ENCODE results near the gene SERPINB3. TPM values are rescaled to one million over a fixed set of nuclear protein-coding genes. Genes with fewer than 3 reads are reported as not detected.

Gene SERPINB3
- polyA plus RNA-seq, 1 donor (not counting 4 experiments of a cell fraction or from before 2014, with no cell fraction given): 12.7 TPM

DNA sequence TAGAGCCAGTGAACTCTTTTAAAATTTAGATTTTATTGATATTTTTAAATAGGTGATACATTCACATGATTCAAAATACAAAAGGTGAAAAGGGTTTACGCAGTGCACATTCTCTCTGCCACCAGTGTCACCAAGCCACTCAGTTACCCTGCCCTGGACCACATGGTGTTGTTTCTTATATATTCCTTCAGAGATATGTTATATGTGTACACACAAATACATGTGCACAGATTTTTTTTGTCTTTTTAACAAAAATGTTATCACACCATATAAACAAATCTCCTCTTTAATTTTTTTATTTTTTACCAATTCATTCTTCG, 43.8 kb downstream of the SERPINB3 start:
- no peak overlapping the region for H2AFZ ChIP-seq (ENCODE audit: control insufficient read depth, low read length)
- no peaks in the 10 kb centered on the region for H3K36me3 ChIP-seq (ENCODE audit: control insufficient read depth in 2 of 2, extremely low read depth in 1 of 2, insufficient read depth in 2 of 2, low read length in 2 of 2)
- H3K4me2 ChIP-seq (ENCODE audit: control insufficient read depth, extremely low read depth, insufficient read depth, low read depth, low read length): no peak overlapping the region
- H3K9me3 ChIP-seq (ENCODE audit: control insufficient read depth, low read depth, low read length): no peaks in the 10 kb centered on the region
- H3K27ac ChIP-seq (ENCODE audit: control insufficient read depth, insufficient read depth, low read length): no peak overlapping the region
- DNase-seq (ENCODE audit: low read depth, low spot score) (no peak), FAIRE-seq (no peak)
- no peaks in the 10 kb centered on the region for H3K9me1 ChIP-seq (ENCODE audit: control insufficient read depth, extremely low read depth, insufficient read depth, low read length)
- H4K20me1 ChIP-seq (ENCODE audit: control insufficient read depth, extremely low read depth, insufficient read depth, low read length): no peaks in the 10 kb centered on the region
- no peak overlapping the region for H3K9ac ChIP-seq (ENCODE audit: control insufficient read depth, extremely low read depth, insufficient read depth, low read length)
- TF ChIP-seq, protein P1, sequence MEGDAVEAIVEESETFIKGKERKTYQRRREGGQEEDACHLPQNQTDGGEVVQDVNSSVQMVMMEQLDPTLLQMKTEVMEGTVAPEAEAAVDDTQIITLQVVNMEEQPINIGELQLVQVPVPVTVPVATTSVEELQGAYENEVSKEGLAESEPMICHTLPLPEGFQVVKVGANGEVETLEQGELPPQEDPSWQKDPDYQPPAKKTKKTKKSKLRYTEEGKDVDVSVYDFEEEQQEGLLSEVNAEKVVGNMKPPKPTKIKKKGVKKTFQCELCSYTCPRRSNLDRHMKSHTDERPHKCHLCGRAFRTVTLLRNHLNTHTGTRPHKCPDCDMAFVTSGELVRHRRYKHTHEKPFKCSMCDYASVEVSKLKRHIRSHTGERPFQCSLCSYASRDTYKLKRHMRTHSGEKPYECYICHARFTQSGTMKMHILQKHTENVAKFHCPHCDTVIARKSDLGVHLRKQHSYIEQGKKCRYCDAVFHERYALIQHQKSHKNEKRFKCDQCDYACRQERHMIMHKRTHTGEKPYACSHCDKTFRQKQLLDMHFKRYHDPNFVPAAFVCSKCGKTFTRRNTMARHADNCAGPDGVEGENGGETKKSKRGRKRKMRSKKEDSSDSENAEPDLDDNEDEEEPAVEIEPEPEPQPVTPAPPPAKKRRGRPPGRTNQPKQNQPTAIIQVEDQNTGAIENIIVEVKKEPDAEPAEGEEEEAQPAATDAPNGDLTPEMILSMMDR (optimal IDR thresholded peaks at IDR 0.05 in 1 of 3, IDR thresholded peaks at IDR 0.05 in 1 of 3, conservative IDR thresholded peaks at IDR 0.05 in 1 of 3; ENCODE audit: extremely low read depth in 1 of 3, insufficient read depth in 2 of 3, low read length in 3 of 3): no peak
- no peak for TF ChIP-seq EZH2 (IDR thresholded peaks at IDR 0.05; ENCODE audit: low read length)
- no peak overlapping the region for H3K4me3 ChIP-seq (ENCODE audit: control insufficient read depth in 2 of 3, extremely low read depth in 1 of 3, insufficient read depth in 2 of 3, low read depth in 1 of 3, low read length in 3 of 3)
- no peaks in the 10 kb centered on the region for H3K27me3 ChIP-seq (ENCODE audit: control insufficient read depth, extremely low read depth, insufficient read depth, low read length)
- H3K4me1 ChIP-seq (ENCODE audit: control insufficient read depth, extremely low read depth, insufficient read depth, low read length): no peaks in the 10 kb centered on the region
- dilution Hi-C loops (cut with MboI; ENCODE audit: extremely low pct_ligation_motif_present, low sequenced_read_pairs): no loop called here
- H3K79me2 ChIP-seq (ENCODE audit: control insufficient read depth, insufficient read depth, low read length): no peaks in the 10 kb centered on the region

DNA sequence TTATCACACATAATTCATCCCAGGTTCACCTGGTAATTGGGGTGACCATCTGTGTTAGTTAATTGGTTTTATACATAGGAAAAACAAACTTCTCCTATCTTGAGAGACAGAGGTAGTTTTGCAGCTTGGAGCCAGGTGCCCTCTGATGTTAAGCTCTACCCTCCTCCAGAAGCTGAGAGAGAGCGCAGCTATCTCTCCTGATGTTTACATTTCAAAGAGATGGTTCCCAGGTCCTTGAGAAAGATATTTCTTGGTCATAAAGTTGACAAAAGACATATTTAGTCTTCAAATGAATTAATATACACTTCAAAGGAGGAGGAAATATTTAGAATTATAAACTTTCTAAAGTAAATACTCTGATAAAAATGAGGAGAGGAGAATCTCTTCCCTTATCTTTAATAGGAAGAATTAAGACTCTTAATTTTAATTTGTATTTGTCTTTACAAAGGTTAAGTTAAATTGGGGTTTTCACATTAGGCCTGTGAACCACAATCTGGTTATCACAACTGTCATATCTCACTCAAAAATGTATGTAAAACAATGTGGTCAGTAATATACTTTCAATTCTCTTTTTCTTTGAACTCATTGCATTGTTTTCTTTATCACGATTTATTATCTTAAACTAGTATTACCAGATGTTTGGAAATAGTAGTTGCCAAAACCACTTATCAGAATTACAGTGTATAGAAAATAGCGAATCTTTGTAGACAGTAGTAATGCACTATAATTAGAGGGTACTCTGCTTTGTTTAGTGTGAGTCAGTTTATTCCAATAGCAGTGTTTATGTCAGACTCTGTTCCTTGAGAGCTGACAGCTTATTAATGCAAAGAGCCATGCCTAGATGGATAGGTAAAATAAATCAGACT, 44.4 kb downstream of the SERPINB3 start:
- H3K4me2 ChIP-seq (ENCODE audit: control insufficient read depth, extremely low read depth, insufficient read depth, low read depth, low read length): no peak overlapping the region
- no peak overlapping the region for H3K9ac ChIP-seq (ENCODE audit: control insufficient read depth, extremely low read depth, insufficient read depth, low read length)
- H3K4me3 ChIP-seq (ENCODE audit: control insufficient read depth in 2 of 3, extremely low read depth in 1 of 3, insufficient read depth in 2 of 3, low read depth in 1 of 3, low read length in 3 of 3): no peak overlapping the region
- H3K79me2 ChIP-seq (ENCODE audit: control insufficient read depth, insufficient read depth, low read length): no peaks in the 10 kb centered on the region
- no peaks in the 10 kb centered on the region for H3K4me1 ChIP-seq (ENCODE audit: control insufficient read depth, extremely low read depth, insufficient read depth, low read length)
- H2AFZ ChIP-seq (ENCODE audit: control insufficient read depth, low read length): no peak overlapping the region
- H3K36me3 ChIP-seq (ENCODE audit: control insufficient read depth in 2 of 2, extremely low read depth in 1 of 2, insufficient read depth in 2 of 2, low read length in 2 of 2): no peaks in the 10 kb centered on the region
- no peak overlapping the region for H3K27ac ChIP-seq (ENCODE audit: control insufficient read depth, insufficient read depth, low read length)
- DNase-seq (ENCODE audit: low read depth, low spot score): no peak
- no peak for FAIRE-seq
- no peak for TF ChIP-seq EZH2 (IDR thresholded peaks at IDR 0.05; ENCODE audit: low read length)
- TF ChIP-seq, protein P1 (optimal IDR thresholded peaks at IDR 0.05 in 1 of 3, IDR thresholded peaks at IDR 0.05 in 1 of 3, conservative IDR thresholded peaks at IDR 0.05 in 1 of 3; ENCODE audit: extremely low read depth in 1 of 3, insufficient read depth in 2 of 3, low read length in 3 of 3): no peak
- H4K20me1 ChIP-seq (ENCODE audit: control insufficient read depth, extremely low read depth, insufficient read depth, low read length): no peaks in the 10 kb centered on the region
- dilution Hi-C loops (cut with MboI; ENCODE audit: extremely low pct_ligation_motif_present, low sequenced_read_pairs): no loop called here
- H3K9me1 ChIP-seq (ENCODE audit: control insufficient read depth, extremely low read depth, insufficient read depth, low read length): no peaks in the 10 kb centered on the region
- H3K9me3 ChIP-seq (ENCODE audit: control insufficient read depth, low read depth, low read length): no peaks in the 10 kb centered on the region
- no peaks in the 10 kb centered on the region for H3K27me3 ChIP-seq (ENCODE audit: control insufficient read depth, extremely low read depth, insufficient read depth, low read length)

Data from keratinocyte (primary cell).